ENCODE results near the gene HPSE2.

DNA sequence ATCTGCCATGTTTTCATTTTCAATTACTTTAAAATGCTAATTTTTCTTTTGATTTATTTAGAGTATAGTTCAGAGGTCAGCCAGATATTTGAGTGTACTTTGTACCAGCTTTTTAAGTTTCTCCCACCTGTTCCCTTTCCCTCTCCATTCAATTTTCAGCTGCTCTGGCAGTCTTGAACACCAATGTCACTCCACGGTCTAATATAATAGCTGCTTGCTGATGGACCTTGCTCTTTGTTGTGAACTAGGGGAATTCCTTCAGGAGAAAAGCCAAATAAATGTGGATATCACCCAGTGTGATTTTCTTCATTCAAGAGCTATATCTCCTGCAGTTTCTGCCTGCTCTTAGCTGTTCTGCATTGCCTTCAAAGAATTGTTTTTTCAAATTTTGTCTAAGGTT, 785.0 kb downstream of the HPSE2 start:
- TF ChIP-seq, protein P1, sequence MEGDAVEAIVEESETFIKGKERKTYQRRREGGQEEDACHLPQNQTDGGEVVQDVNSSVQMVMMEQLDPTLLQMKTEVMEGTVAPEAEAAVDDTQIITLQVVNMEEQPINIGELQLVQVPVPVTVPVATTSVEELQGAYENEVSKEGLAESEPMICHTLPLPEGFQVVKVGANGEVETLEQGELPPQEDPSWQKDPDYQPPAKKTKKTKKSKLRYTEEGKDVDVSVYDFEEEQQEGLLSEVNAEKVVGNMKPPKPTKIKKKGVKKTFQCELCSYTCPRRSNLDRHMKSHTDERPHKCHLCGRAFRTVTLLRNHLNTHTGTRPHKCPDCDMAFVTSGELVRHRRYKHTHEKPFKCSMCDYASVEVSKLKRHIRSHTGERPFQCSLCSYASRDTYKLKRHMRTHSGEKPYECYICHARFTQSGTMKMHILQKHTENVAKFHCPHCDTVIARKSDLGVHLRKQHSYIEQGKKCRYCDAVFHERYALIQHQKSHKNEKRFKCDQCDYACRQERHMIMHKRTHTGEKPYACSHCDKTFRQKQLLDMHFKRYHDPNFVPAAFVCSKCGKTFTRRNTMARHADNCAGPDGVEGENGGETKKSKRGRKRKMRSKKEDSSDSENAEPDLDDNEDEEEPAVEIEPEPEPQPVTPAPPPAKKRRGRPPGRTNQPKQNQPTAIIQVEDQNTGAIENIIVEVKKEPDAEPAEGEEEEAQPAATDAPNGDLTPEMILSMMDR (conservative IDR thresholded peaks at IDR 0.05) = no peak
- TF ChIP-seq EZH2 (IDR thresholded peaks at IDR 0.05; ENCODE audit: low read depth) = no peak

Data from PC-9 (cell line).